ENCODE data around the gene SLC25A5.
"Not testable (repeated sequence)": the region's sequence is repeated elsewhere in the genome, so short reads cannot be mapped to it uniquely, and the experiment has no call there.

SLC25A5 gene

GRCh38 chrX:119489212-119490074, 21.2 kb downstream of the SLC25A5 start:
- no peak overlapping the region for H3K27ac ChIP-seq
- no peak for TF ChIP-seq CTCF (conservative IDR thresholded peaks at IDR 0.05)

- H3K27ac ChIP-seq, result no peak overlapping the region
- TF ChIP-seq CTCF (conservative IDR thresholded peaks at IDR 0.05), result no peak
Measured at GRCh38 chrX:119492463-119492862, 24.2 kb downstream of the SLC25A5 start.

- H3K27ac ChIP-seq, result not testable (repeated sequence)
Measured at GRCh38 chrX:119493851-119494495, 25.7 kb downstream of the SLC25A5 start.

- TF ChIP-seq CTCF (conservative IDR thresholded peaks at IDR 0.05), result no peak
- no peak overlapping the region for H3K27ac ChIP-seq
Measured at GRCh38 chrX:119495734-119496726, 27.8 kb downstream of the SLC25A5 start.

GRCh38 chrX:119497185-119497584, 28.9 kb downstream of the SLC25A5 start:
- TF ChIP-seq CTCF (conservative IDR thresholded peaks at IDR 0.05), result no peak
- H3K27ac ChIP-seq, result no peak overlapping the region

GRCh38 chrX:119500061-119500800, 32.0 kb downstream of the SLC25A5 start:
- TF ChIP-seq CTCF (conservative IDR thresholded peaks at IDR 0.05), result no peak
- H3K27ac ChIP-seq, result no peak overlapping the region

- H3K27ac ChIP-seq, result no peak overlapping the region; the same call in 1 of the 2 replicates
- no peak for TF ChIP-seq CTCF (conservative IDR thresholded peaks at IDR 0.05)
Measured at GRCh38 chrX:119501511-119502148, 33.4 kb downstream of the SLC25A5 start.
